HL-60 (cell line): ENCODE results near the gene SPATA13.

Source experiments
- DNase-seq, 2 experiments: peaks; one replicate each; pipeline ENCODE4 v3.0.0-alpha.2; 2010 to 2020; ENCODE audit warnings: low read depth in 1 of 2, low spot score in 1 of 2
- H3K27ac ChIP-seq: fragments of 250-450 bp; sonication (Bioruptor Pico); replicated peaks from 2 replicates; pipeline ENCODE4 v1.5.1; 2020; ENCODE audit warnings: mild to moderate bottlenecking, moderate library complexity
- H3K27me3 ChIP-seq: fragments of 250-450 bp; sonication (Bioruptor Pico); 2 replicates; pipeline ENCODE4 v1.5.1; 2021; ENCODE audit warnings: mild to moderate bottlenecking, moderate library complexity; ENCODE audit not compliant: insufficient read depth, poor library complexity, severe bottlenecking
- H3K4me3 ChIP-seq: replicated peaks from 2 replicates; pipeline ENCODE4 v1.5.1; 2011; ENCODE audit warnings: mild to moderate bottlenecking, control low read depth, low read length; ENCODE audit not compliant: insufficient read depth
- CTCF ChIP-seq: IDR thresholded peaks from one replicate; pipeline ENCODE4 v1.5.1; 2011; ENCODE audit warnings: low read length, control low read depth, inconsistent platforms; ENCODE audit not compliant: insufficient read depth
- GABPA ChIP-seq: IDR thresholded peaks from 2 replicates; pipeline ENCODE4 v1.6.1; 2012; ENCODE audit warnings: low read depth
- POLR2AphosphoS5 ChIP-seq: IDR thresholded peaks from 2 replicates; pipeline ENCODE4 v1.6.1; 2012; ENCODE audit warnings: low read depth
- REST ChIP-seq: IDR thresholded peaks from 2 replicates; pipeline ENCODE4 v1.6.1; 2012; ENCODE audit warnings: low read depth; ENCODE audit not compliant: insufficient replicate concordance
- SPI1 ChIP-seq: IDR thresholded peaks from 2 replicates; pipeline ENCODE4 v1.6.1; 2012; ENCODE audit warnings: low read depth, mild to moderate bottlenecking, borderline replicate concordance

Gene SPATA13

GRCh38 chr13:24275041-24275440 lies 114.5 kb downstream of the SPATA13 start:
- H3K27ac ChIP-seq = no peak overlapping the region
- no peak for DNase-seq
- H3K4me3 ChIP-seq = no peak overlapping the region
- TF ChIP-seq POLR2AphosphoS5 = no peak
- TF ChIP-seq GABPA = no peak
- TF ChIP-seq REST = no peak
- no peaks in the 10 kb centered on the region for H3K27me3 ChIP-seq

- TF ChIP-seq GABPA (no peak), POLR2AphosphoS5 (no peak), SPI1 (no peak; the same call in 1 of the 2 replicates)
- no peaks in the 10 kb centered on the region for H3K27me3 ChIP-seq
- no peak overlapping the region for H3K27ac ChIP-seq
- no peak overlapping the region for H3K4me3 ChIP-seq
- DNase-seq = no peak
These were observed 115.8 kb downstream of the SPATA13 start for GRCh38 chr13:24276306-24276705.

GRCh38 chr13:24276861-24277260 lies 116.3 kb downstream of the SPATA13 start:
- Histone ChIP-seq H3K27me3 (no peaks in the 10 kb centered on the region), H3K4me3 (no peak overlapping the region), H3K27ac (no peak overlapping the region)
- TF ChIP-seq POLR2AphosphoS5 (no peak), CTCF (no peak), REST (no peak), SPI1 (no peak), GABPA (no peak)
- DNase-seq = no peak

- DNase-seq = no peak
- TF ChIP-seq SPI1 (no peak), POLR2AphosphoS5 (no peak), GABPA (no peak), REST (no peak), CTCF (no peak)
- H3K27me3 ChIP-seq = no peaks in the 10 kb centered on the region
- no peak overlapping the region for H3K27ac ChIP-seq
- H3K4me3 ChIP-seq = no peak overlapping the region
These were observed 117.2 kb downstream of the SPATA13 start for GRCh38 chr13:24277761-24278160.
